HG02588 (cell line): ENCODE results near the gene DBF4B.

Experiments
- ATAC-seq: cut with Tn5 transposase; IDR thresholded peaks from one replicate; pipeline ENCODE4 v1.9.1; 2021; ENCODE audit warnings: mild to moderate bottlenecking, moderate library complexity; ENCODE audit not compliant: unreplicated experiment

The DBF4B gene

GRCh38 chr17:44796731-44797130 is 88.3 kb downstream of the DBF4B start:
- no peak for ATAC-seq

GRCh38 chr17:44797802-44798201 is 89.3 kb downstream of the DBF4B start:
- no peak for ATAC-seq

- ATAC-seq: no peak
Measured at GRCh38 chr17:44798356-44798755, 89.9 kb downstream of the DBF4B start.
